Measurements from ENCODE around the gene DRAXIN.

Gene DRAXIN

DNA sequence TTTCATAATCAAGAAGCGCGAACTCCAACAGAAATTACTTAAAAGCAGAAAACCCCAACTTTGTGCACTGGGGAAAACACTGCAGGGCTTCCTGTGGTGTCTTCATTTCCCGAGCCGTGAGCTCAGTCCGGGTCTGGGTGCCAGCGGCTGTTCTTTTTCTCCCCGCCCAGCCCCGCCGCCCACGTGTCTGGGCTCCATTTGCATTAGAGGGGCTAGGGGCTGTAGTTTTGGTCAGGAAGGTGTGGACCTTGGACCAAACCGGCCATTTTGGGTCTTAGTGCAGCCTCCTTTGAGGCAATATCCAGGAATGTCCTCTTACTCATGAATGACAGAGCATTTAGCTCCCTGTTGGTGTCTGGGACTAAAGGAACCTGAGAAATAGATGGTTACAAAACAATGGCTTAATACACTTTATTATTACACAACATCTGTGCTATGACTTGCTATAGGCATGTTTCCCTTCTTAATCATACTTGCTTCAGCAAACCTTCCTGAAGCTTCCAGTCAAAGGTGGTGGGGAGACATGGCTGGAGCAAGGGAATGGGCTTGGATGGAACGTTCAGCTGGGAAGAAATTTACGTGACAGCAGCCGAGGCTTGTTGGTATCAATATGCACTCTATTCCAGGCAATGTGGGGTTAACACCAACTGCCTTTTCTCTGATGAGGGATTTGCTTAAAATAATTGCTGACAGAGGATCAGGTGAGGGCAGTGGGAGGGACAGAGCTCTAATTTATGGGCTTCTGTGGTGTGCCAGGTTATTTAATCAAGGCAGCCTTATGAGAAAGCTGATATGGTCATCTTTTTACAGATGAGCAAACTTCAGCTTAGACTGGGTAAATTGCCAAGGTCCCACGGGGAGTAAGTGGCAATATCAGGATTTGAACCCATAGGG lies 45.5 kb downstream of the DRAXIN start:
- Histone ChIP-seq H3K36me3 (ENCODE audit: control insufficient read depth in 2 of 2, insufficient read depth in 1 of 2, low read length in 2 of 2) (no peaks in the 10 kb centered on the region), H3K27ac (ENCODE audit: extremely low read depth, low read depth, low read length) (no peak overlapping the region; the same call in 1 of the 2 replicates), H3K9me3 (ENCODE audit: control insufficient read depth, insufficient read depth, low read depth, low read length) (no peaks in the 10 kb centered on the region), H3K4me3 (ENCODE audit: low read depth, low read length) (peak overlapping the region; percentile 66), H3K4me1 (ENCODE audit: control insufficient read depth, insufficient read depth, low read length) (peaks cover 3% of the 10 kb centered on the region; the same call in 1 of the 2 replicates)
- CTCF ChIA-PET: interaction anchor here (0.6 to 2.5 kb wide), 5 partner anchors 11 to 699 kb away, joined by 3 to 9 read pairs (median 4); no protein-coding TSS in a partner anchor
- POLR2A ChIA-PET: interaction anchor here (0.6 to 2.1 kb wide), 5 partner anchors 67 to 173 kb away, joined by 3 to 5 read pairs (median 4); partner anchors contain the start of genes CLCN6, FBXO6 and MTHFR
- TF ChIP-seq ZBTB48 (tag by site-specific recombination; IDR thresholded peaks at IDR 0.05): no peak
- TF ChIP-seq, protein P1, sequence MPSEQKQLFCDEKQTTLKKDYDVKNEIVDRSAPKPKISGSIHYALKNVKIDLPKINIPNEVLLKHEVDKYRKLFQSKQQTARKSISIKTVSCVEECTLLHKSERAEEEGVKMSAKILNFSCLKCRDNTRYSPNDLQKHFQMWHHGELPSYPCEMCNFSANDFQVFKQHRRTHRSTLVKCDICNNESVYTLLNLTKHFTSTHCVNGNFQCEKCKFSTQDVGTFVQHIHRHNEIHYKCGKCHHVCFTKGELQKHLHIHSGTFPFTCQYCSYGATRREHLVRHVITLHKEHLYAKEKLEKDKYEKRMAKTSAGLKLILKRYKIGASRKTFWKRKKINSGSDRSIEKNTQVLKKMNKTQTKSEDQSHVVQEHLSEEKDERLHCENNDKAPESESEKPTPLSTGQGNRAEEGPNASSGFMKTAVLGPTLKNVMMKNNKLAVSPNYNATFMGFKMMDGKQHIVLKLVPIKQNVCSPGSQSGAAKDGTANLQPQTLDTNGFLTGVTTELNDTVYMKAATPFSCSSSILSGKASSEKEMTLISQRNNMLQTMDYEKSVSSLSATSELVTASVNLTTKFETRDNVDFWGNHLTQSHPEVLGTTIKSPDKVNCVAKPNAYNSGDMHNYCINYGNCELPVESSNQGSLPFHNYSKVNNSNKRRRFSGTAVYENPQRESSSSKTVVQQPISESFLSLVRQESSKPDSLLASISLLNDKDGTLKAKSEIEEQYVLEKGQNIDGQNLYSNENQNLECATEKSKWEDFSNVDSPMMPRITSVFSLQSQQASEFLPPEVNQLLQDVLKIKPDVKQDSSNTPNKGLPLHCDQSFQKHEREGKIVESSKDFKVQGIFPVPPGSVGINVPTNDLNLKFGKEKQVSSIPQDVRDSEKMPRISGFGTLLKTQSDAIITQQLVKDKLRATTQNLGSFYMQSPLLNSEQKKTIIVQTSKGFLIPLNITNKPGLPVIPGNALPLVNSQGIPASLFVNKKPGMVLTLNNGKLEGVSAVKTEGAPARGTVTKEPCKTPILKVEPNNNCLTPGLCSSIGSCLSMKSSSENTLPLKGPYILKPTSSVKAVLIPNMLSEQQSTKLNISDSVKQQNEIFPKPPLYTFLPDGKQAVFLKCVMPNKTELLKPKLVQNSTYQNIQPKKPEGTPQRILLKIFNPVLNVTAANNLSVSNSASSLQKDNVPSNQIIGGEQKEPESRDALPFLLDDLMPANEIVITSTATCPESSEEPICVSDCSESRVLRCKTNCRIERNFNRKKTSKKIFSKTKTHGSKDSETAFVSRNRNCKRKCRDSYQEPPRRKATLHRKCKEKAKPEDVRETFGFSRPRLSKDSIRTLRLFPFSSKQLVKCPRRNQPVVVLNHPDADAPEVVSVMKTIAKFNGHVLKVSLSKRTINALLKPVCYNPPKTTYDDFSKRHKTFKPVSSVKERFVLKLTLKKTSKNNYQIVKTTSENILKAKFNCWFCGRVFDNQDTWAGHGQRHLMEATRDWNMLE (tag by site-specific recombination; conservative IDR thresholded peaks at IDR 0.05; ENCODE audit: low read depth): no peak
- TF ChIP-seq RBAK (tag by site-specific recombination; IDR thresholded peaks at IDR 0.05): no peak
- no peak for TF ChIP-seq ZNF324 (tag by site-specific recombination; IDR thresholded peaks at IDR 0.05)
- no peak for TF ChIP-seq ZNF266 (tag by site-specific recombination; IDR thresholded peaks at IDR 0.05; ENCODE audit: low read depth)
- no peak for TF ChIP-seq ZFP37 (tag by site-specific recombination; IDR thresholded peaks at IDR 0.05)
- TF ChIP-seq OSR2 (tag by site-specific recombination; IDR thresholded peaks at IDR 0.05): peak; percentile 23; the same call in 1 of the 2 replicates
- TF ChIP-seq ZNF658 (tag by site-specific recombination; IDR thresholded peaks at IDR 0.05): no peak
- no peak for TF ChIP-seq HOXD13 (CRISPR knock-in tag; IDR thresholded peaks at IDR 0.05; ENCODE audit: borderline replicate concordance)
- no peak for TF ChIP-seq ZBTB8A (tag by site-specific recombination; IDR thresholded peaks at IDR 0.05)
- TF ChIP-seq ZBTB17 (tag by site-specific recombination; IDR thresholded peaks at IDR 0.05): peak; percentile 25; the same call in 1 of the 2 replicates
- TF ChIP-seq ZNF114 (tag by site-specific recombination; IDR thresholded peaks at IDR 0.05): no peak
- no peak for TF ChIP-seq ZNF174 (tag by site-specific recombination; IDR thresholded peaks at IDR 0.05)
- no peak for TF ChIP-seq ZNF23 (tag by site-specific recombination; IDR thresholded peaks at IDR 0.05; ENCODE audit: borderline replicate concordance)
- no peak for TF ChIP-seq ZNF571 (tag by site-specific recombination; IDR thresholded peaks at IDR 0.05)
- no peak for TF ChIP-seq ZNF529 (tag by site-specific recombination; IDR thresholded peaks at IDR 0.05; ENCODE audit: insufficient replicate concordance)
- TF ChIP-seq, protein P2, sequence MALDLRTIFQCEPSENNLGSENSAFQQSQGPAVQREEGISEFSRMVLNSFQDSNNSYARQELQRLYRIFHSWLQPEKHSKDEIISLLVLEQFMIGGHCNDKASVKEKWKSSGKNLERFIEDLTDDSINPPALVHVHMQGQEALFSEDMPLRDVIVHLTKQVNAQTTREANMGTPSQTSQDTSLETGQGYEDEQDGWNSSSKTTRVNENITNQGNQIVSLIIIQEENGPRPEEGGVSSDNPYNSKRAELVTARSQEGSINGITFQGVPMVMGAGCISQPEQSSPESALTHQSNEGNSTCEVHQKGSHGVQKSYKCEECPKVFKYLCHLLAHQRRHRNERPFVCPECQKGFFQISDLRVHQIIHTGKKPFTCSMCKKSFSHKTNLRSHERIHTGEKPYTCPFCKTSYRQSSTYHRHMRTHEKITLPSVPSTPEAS (tag by site-specific recombination; IDR thresholded peaks at IDR 0.05): no peak
- TF ChIP-seq, protein P3, sequence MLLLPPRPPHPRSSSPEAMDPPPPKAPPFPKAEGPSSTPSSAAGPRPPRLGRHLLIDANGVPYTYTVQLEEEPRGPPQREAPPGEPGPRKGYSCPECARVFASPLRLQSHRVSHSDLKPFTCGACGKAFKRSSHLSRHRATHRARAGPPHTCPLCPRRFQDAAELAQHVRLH (tag by site-specific recombination; IDR thresholded peaks at IDR 0.05): no peak
- TF ChIP-seq ZXDB (tag by site-specific recombination; IDR thresholded peaks at IDR 0.05): no peak
- no peak for TF ChIP-seq ZNF548 (tag by site-specific recombination; IDR thresholded peaks at IDR 0.05)
- TF ChIP-seq BCL11A (tag by site-specific recombination; IDR thresholded peaks at IDR 0.05; ENCODE audit: low read depth): no peak
- no peak for TF ChIP-seq ZNF146 (tag by site-specific recombination; IDR thresholded peaks at IDR 0.05)
- TF ChIP-seq YY1 (tag by site-specific recombination; IDR thresholded peaks at IDR 0.05): peak; percentile 74
- peak; percentile 70 for TF ChIP-seq SP7 (tag by site-specific recombination; IDR thresholded peaks at IDR 0.05)
- TF ChIP-seq ZNF211 (tag by site-specific recombination; IDR thresholded peaks at IDR 0.05; ENCODE audit: low read depth): no peak
- TF ChIP-seq ZBTB7A (tag by site-specific recombination; IDR thresholded peaks at IDR 0.05; ENCODE audit: low read depth): no peak
- TF ChIP-seq HOXC10 (CRISPR knock-in tag; IDR thresholded peaks at IDR 0.05): no peak
- TF ChIP-seq ZNF341 (tag by site-specific recombination; IDR thresholded peaks at IDR 0.05; ENCODE audit: low read depth): peak; percentile 93
- TF ChIP-seq, protein P4, sequence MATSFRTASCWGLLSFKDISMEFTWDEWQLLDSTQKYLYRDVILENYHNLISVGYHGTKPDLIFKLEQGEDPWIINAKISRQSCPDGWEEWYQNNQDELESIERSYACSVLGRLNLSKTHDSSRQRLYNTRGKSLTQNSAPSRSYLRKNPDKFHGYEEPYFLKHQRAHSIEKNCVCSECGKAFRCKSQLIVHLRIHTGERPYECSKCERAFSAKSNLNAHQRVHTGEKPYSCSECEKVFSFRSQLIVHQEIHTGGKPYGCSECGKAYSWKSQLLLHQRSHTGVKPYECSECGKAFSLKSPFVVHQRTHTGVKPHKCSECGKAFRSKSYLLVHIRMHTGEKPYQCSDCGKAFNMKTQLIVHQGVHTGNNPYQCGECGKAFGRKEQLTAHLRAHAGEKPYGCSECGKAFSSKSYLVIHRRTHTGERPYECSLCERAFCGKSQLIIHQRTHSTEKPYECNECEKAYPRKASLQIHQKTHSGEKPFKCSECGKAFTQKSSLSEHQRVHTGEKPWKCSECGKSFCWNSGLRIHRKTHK (tag by site-specific recombination; IDR thresholded peaks at IDR 0.05): no peak
- no peak for TF ChIP-seq ZNF560 (tag by site-specific recombination; IDR thresholded peaks at IDR 0.05; ENCODE audit: borderline replicate concordance)
- TF ChIP-seq ZNF221 (tag by site-specific recombination; IDR thresholded peaks at IDR 0.05; ENCODE audit: borderline replicate concordance): no peak
- TF ChIP-seq ZNF121 (tag by site-specific recombination; IDR thresholded peaks at IDR 0.05): no peak

All from HEK293 (cell line).